RWPE2 (cell line): ENCODE measurements around the gene SLC35G3.

ENCODE experiments used
- ATAC-seq: fragments of 200-7000 bp; cut with Tn5 transposase; 3 replicates; pipeline ENCODE4 v1.9.1; 2021; ENCODE audit warnings: low read depth
- DNase-seq: peaks from one replicate; pipeline ENCODE4 v3.0.0-alpha.2; 2020; ENCODE audit warnings: low spot score
- H3K27ac ChIP-seq: fragments of 450-650 bp; 2 replicates; pipeline ENCODE4 v1.5.1; 2017; ENCODE audit warnings: mild to moderate bottlenecking; ENCODE audit not compliant: poor library complexity, severe bottlenecking
- H3K27me3 ChIP-seq: fragments of 250-450 bp; sonication (Bioruptor Pico); 2 replicates; pipeline ENCODE4 v1.5.1; 2021; ENCODE audit warnings: mild to moderate bottlenecking, moderate library complexity; ENCODE audit not compliant: insufficient read depth, poor library complexity, severe bottlenecking
- H3K36me3 ChIP-seq: fragments of 250-450 bp; sonication (Bioruptor Pico); 2 replicates; pipeline ENCODE4 v1.5.1; 2020; ENCODE audit warnings: low read depth, mild to moderate bottlenecking, moderate library complexity
- H3K4me1 ChIP-seq: fragments of 250-450 bp; sonication (Bioruptor Pico); 2 replicates; pipeline ENCODE4 v1.5.1; 2021; ENCODE audit warnings: mild to moderate bottlenecking, moderate library complexity; ENCODE audit not compliant: insufficient read depth, poor library complexity, severe bottlenecking
- H3K4me3 ChIP-seq: fragments of 250-450 bp; sonication (Bioruptor Pico); 2 replicates; pipeline ENCODE4 v1.5.1; 2021; ENCODE audit warnings: mild to moderate bottlenecking, moderate library complexity; ENCODE audit not compliant: severe bottlenecking
- H3K9me3 ChIP-seq: fragments of 250-450 bp; sonication (Bioruptor Pico); 2 replicates; pipeline ENCODE4 v1.5.1; 2021; ENCODE audit warnings: mild to moderate bottlenecking, moderate library complexity; ENCODE audit not compliant: severe bottlenecking
- CTCF ChIP-seq: fragments of 450-650 bp; IDR thresholded peaks from one replicate; pipeline ENCODE4 v1.5.1; 2017; ENCODE audit warnings: mild to moderate bottlenecking, moderate library complexity; ENCODE audit not compliant: poor library complexity, severe bottlenecking

Gene SLC35G3

GRCh38 chr17:35166526-35166925, 27.7 kb downstream of the SLC35G3 start:
- TF ChIP-seq CTCF, result no peak

GRCh38 chr17:35164716-35165115, 29.5 kb downstream of the SLC35G3 start:
- ATAC-seq (no peak), DNase-seq (no peak)
- Histone ChIP-seq H3K9me3 (no peaks in the 10 kb centered on the region), H3K27ac (no peak overlapping the region), H3K36me3 (no peaks in the 10 kb centered on the region), H3K27me3 (peaks cover 4% of the 10 kb centered on the region), H3K4me1 (peaks cover 7% of the 10 kb centered on the region), H3K4me3 (no peak overlapping the region)
- TF ChIP-seq CTCF, result no peak

More at GRCh38 chr17:35166526-35166925, 27.7 kb downstream of the SLC35G3 start:
- Histone ChIP-seq H3K27me3 (peaks cover 4% of the 10 kb centered on the region), H3K4me1 (peaks cover under 1% of the 10 kb centered on the region), H3K9me3 (no peaks in the 10 kb centered on the region), H3K36me3 (no peaks in the 10 kb centered on the region), H3K27ac (no peak overlapping the region), H3K4me3 (no peak overlapping the region)
- DNase-seq (no peak), ATAC-seq (no peak)

GRCh38 chr17:35163886-35164285, 30.3 kb downstream of the SLC35G3 start:
- Histone ChIP-seq H3K27me3 (peaks cover 4% of the 10 kb centered on the region), H3K36me3 (no peaks in the 10 kb centered on the region), H3K9me3 (no peaks in the 10 kb centered on the region), H3K27ac (no peak overlapping the region), H3K4me1 (peaks cover 10% of the 10 kb centered on the region), H3K4me3 (no peak overlapping the region)
- no peak for DNase-seq
- no peak for TF ChIP-seq CTCF
- no peak for ATAC-seq

GRCh38 chr17:35162755-35163154, 31.4 kb downstream of the SLC35G3 start:
- DNase-seq, result no peak
- TF ChIP-seq CTCF, result no peak
- ATAC-seq, result no peak
- Histone ChIP-seq H3K36me3 (no peaks in the 10 kb centered on the region), H3K9me3 (no peaks in the 10 kb centered on the region), H3K27me3 (peaks cover 4% of the 10 kb centered on the region), H3K27ac (no peak overlapping the region), H3K4me1 (peaks cover 10% of the 10 kb centered on the region), H3K4me3 (no peak overlapping the region)

GRCh38 chr17:35161281-35161761, 32.9 kb downstream of the SLC35G3 start:
- no peak for ATAC-seq
- peaks cover 10% of the 10 kb centered on the region for H3K4me1 ChIP-seq
- H3K36me3 ChIP-seq, result no peaks in the 10 kb centered on the region
- H3K27me3 ChIP-seq, result peaks cover 4% of the 10 kb centered on the region
- TF ChIP-seq CTCF, result no peak
- H3K27ac ChIP-seq, result no peak overlapping the region
- no peaks in the 10 kb centered on the region for H3K9me3 ChIP-seq
- H3K4me3 ChIP-seq, result no peak overlapping the region
- DNase-seq, result no peak
